ENCODE results near the gene A3GALT2.
"Not testable (repeated sequence)": the region's sequence is repeated elsewhere in the genome, so short reads cannot be mapped to it uniquely, and the experiment has no call there.

Gene A3GALT2

DNA sequence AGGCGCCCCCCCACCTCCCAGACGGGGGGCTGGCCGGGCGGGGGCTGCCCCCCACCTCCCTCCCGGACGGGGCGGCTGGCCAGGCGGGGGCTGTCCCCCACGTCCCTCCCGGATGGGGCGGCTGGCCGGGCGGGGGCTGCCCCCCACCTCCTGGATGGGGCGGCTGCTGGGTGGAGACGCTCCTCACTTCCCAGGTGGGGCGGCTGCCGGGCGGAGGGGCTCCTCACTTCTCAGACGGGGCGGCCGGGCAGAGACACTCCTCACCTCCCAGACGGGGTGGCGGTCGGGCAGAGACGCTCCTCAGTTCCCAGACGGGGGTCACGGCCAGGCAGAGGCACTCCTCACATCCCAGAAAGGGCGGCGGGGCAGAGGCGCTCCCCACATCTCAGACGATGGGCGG lies 11.5 kb downstream of the A3GALT2 start:
- DNase-seq, result not testable (repeated sequence)

DNA sequence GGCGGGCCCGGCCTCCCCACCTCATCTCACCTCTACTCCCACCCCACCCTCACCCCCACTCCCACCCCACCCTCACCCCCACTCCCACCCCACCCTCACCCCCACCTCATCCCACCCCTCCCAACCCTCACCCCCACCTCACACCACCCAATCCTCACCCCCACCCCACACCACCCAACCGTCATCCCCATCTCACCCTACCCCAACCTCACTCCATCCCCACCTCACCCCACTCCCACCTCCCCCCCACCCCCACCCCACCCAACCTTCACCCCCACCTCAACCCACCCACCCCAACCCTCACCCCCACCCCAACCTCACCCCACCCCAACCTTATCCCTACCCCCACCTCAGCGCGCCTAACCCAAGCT lies 13.4 kb downstream of the A3GALT2 start:
- DNase-seq, result no peak

DNA sequence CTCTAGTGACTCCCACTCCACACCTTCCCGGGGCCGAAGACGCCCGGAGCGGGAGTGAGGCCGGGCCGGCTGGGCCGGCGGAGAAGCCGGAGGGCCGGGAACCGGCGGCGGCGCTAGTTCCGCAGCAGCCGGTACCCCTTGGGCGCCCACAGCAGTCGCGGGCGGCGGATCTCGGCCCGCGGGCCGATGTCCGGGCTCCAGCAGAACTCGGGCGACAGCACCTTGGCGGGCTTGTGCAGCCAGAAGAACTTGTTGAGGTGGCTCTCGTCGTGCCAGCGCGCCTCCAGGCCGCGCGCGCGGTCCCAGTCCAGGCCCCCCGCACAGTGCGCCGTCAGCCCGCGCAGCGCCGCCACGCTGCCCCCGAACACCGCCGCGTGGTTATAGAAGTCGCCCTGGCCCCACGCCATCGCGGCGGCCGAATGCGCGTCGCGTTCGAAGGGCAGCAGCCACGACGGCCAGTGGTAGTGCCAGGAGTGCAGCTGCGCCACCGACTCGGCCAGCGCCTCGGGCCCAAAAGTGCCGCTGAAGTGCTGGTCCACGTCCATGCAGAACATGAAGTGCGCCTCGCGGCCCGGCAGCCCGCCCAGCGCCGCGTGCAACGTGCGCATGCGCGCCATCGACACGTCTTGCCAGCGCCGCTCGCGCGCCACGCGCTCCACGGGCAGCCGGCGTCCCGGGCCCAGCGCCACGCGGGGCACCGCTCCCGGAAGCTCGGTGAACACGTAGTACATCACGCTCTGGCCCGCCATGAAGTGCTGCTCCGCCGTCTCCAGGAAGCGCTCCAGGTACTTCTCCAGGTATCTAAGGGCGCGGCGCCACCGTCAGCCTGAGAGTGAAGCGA lies 14.0 kb downstream of the A3GALT2 start:
- DNase-seq, result peak in 1 of 4 experiments; percentile 6

DNA sequence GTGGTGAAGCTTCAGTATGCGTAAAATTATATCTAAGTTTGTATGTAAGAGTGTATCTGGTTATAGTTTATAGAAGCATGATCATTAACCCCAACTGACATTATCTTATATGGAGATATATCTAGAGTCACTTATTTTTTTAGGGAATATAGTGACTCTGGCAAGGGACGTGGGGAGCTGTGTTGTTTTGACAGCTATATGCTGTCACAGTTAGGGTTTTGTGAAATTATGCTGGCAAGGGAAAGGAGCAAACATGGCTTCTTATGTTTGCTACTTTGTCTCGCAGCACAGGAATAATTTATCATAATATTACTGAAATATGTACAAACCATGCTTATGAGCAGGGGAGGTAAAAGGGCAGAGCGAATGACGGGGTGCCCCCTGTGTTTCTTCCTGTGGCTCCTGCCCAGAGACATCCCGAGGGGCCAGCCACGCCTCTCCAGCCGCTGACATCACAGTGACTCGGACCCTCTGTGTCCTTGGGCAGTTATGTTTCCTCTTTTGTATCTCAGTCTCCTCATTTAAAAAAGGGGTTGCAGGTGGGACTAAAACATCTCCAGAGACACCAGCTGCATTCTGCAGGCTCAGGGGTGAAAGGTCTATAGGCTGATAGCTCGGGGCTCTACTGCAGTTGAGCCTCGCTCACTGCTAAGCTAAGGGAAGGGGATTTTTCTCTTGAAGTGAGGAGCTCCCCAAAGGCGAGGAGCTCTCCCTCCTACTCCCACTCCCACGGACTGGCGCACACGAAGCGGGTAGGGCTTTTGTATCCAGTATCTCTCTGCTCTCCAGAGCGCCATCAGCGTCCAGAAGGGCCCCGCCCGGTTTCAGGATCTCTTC lies 14.9 kb downstream of the A3GALT2 start:
- DNase-seq, result no peak

DNA sequence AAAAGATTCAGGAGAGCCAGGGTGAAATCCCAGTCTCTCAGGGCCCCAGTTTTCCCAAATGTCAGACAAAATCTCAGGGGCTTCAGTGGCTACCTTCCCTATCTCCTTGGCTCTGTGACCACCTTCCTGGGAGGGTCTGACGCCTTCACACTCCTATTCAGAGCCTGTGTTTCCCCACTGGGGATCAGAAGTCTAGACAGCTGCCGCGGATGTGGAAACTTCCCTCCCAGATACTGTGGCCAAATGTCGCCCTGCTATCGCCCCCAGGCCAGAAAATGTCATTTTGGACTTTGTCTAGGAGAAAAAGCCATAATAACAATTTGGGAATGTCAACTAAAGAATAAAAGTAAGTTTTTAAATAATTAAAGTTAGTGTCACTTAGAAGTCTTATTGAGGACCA lies 15.9 kb downstream of the A3GALT2 start:
- DNase-seq, result no peak

DNA sequence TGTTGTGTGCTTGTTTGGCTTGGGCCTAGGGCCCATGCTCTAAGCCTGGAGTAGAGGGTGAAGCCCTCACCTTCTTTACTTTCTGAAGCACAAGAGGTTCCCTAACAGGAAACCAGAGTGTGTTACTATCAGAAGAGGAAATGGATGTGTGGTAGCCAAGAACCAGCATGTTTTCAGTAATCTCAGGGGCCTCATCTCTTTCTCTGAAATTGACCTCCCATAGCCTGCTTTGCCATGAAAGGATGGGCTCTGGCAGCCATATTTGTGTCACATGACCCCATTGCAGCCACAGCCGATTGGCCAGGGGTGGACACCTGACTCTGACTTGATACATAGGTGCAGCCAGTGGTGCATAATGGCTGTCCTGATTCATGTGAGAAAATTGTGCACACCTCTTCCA lies 18.6 kb downstream of the A3GALT2 start:
- no peak for DNase-seq

DNA sequence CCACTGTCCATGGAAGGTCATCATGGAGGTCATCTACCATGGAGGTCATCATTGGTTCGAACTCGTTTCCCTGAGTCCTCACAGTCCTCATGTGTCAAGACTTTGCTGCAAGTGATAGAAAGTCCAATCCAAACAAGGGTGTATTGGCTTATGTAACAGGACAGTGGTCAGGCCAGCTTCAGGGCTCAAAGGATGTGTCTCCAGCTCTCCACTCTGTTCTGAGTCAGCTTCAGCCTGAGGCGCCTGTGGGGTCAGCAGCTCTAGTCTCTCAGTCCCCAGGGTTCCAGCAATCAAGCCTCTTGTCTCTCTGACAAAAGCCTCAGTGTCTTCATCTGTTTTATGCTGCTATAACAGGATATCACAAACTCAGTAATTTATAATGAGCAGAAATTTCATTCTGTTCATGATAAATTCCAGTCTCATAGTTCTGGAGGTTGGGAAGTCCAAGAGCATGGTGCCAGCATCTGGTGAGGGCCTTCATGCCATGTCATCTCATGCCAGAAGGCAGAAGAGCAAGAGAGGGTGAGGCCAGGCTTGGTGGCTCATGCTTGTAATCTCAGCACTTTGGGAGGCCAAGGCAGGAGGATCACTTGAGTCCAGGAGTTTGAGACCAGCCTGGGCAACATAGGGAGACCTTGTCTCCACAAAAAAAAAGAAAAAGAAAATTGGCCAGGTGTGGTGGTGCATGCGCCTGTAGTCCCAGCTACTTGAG lies 19.5 kb downstream of the A3GALT2 start:
- DNase-seq, result no peak

DNA sequence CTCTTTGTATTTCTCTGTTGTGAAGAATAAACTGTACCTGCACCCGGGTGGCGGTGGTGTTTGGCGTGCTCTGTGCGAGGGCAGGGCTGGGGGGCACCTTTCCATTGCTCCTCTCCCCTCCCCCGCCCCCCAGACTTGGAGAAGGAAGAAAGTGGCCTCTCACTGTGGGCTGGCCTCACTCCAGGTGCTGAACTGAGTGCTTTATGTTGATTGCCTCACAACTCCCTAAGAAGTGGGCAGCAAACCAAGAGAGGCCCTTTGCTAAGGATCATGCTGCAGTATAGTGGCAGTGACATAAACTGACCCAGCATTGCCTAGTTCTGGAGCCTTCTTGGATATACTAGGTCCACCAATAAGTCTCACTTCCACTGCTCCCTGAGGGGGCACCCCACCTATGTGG lies 20.2 kb downstream of the A3GALT2 start:
- no peak for DNase-seq

DNA sequence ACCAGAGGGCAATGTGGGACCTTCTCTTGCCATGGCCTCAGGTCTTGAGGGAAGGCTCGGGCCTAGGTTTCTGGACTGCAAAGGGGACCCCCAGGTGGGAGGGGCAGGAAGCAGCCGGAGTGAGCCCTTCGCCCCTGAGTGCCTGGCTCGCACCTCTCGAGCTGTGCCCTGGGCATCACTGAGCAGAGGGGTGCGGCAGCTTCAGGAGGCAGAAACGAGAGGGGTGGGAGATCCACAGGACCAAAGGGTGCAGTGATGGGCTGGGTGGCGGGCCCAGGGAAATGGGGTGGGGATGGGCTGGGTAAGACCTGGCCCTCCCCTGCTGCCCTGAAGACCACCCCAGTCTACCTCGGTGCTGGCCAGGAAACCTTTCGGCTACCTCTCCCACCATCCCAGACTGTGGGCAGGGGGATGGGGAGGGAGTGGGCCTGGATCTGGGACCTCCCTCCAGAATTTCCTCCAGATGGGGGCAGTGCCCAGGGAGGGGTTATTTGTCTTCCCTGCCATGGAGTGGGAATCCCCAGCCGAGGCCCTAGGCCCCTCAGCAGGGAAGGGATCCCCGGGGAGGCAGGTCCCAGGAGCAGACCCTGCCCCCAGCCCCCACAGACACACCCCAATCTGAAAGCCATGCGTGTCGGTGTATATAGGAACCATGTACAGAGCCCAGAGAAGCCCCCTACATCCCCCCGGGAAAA lies 21.3 kb downstream of the A3GALT2 start:
- DNase-seq, result no peak

DNA sequence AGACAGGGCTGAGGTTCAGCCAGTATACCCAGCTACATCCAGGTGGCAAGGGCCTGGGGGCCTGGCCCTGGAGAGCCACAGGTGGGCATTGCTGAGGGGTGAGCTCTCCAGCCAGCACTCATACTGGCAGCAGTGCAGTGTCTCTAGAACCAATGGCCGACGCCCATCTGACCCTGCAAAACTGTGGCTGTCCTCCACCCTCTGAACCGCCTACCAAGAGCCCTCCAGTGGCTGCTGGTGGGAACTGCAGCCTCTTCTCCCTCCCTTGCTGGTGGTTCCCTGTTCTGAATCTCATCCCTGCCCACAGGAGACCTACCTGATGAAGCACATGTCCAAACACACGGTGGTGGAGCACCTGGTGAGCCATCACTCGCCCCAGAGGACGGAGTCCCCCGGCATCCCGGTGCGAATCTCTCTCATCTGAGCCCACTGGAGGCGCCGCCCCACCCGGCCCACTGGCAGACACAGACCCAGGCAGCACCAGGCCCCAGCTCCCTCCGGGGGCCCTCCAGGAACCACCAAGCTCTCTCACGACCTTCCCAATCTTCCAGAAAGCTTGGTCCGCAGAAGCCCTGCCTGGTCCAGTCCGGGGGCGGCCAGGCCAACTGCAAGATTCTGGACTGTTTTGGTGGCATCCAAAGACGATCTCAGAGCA lies 22.1 kb downstream of the A3GALT2 start:
- peak; percentile 12 to 43 (median 24) for DNase-seq

DNA sequence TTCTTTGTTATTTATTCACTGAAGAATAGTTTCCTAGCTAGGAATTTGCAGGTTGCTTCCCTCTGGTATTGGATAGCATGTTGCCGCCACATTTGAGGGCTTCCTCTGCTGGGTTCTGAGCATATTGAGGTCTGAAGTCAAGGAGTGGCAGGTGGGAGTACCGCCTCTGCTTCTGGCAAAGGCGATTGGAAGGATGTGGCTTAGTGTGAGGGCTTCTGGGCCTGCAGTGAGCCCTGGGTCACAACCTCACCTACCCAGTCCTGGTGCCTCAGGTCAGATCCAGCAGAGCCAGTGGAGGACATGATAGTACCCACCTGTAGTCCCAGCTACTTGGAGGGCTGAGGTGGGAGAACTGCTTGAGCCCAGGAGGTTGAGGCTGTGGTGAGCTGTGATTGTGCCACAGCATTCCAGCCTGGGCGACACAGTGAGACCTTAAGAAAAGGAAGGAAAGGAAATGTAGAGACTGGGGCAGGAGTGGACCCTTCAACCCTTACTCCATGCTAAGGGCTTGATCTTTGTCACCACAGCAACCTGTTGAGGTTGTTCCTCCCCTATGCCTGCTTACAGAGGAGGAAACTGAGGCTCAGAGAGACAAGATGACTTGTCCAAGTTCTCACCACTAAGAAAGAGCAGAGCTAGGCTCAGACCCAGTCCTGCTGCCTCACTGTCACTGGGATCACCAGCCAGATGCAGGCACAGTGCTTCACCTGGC lies 22.8 kb downstream of the A3GALT2 start:
- DNase-seq, result no peak

DNA sequence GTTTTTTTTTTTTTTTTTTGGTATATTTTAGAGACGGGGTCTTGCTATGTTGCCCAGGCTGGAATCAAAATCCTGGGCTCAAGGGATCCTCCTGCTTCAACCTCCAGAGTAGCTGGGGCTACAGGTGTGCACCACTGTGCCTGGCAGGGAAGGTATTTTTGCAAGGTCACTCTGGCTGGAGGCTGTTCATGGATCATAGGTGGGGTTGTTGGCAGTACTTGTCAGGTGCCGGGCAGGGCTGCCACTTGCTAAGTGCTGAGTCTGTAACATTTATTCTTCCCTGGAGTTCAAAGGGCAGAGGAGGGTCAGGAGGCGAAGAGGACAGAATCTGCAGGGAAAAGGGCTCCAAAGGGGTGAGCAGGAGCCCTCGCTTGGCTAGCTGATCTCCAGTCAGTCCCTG lies 24.1 kb downstream of the A3GALT2 start:
- no peak for DNase-seq

DNA sequence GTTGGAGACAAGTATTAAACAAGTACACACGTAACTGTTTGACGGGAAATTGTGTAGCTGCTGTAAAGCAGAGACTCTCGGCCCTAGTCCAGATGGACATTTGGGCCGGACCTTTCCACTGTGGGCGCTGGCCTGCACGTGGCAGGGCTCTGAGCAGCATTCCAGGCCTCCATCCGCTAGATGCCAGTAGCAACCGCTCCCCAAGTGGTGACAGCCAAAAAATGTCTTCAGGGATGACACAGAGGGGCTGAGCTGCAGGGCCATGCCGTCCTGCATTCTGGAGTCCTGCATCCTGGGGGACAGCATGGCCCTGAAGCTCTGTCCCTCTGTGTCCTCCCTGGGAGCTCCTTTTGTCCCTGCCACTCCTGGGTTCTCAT lies 24.8 kb downstream of the A3GALT2 start:
- DNase-seq, result no peak

DNA sequence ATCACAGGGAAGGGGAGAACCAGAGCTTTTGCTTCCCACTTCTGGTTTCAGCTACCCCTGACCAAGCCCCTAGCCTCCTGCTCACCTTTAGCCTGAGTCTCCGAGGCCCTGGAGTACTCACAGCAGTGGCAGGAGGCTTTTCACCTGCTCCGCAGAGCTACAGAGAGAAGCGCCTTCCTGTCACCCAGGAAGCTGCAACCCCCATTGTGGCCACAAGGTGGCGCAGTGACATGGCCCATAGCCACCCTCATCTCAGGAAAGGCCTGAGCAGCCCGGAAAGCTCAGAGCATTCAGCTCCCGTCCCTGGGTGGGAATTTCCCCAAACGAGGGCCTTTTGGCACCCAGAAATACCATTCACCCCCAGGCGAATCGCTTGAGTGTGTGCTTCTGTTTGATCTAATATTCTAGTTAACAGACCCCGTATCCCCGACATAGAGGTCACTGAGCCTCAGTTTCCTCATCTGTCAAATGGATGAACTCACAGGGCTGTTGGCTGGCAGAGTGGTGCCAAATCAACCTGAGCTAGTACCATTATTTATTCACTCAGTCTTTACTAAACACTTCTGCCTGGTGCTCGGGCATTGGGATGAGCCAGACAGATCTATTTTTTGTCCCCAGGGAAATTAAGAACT lies 25.3 kb downstream of the A3GALT2 start:
- peak; percentile 75 to 89 (median 85) for DNase-seq

DNA sequence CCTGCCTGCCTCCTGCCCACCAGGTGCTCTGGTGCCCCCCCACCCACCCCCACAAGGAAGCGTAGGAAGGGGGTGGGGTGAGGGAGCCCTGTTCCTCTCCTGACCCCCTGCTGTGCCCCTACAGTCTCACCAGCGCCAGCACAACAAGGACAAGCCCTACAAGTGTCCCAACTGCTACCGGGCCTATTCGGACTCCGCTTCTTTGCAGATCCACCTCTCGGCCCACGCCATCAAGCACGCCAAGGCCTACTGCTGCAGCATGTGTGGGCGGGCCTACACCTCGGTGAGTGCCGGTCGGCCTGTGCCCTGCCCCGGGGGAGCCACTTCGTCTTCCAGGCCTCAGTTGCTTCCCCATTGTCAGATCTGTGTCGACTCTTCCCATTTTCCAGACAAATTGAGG lies 25.9 kb downstream of the A3GALT2 start:
- DNase-seq, result no peak

DNA sequence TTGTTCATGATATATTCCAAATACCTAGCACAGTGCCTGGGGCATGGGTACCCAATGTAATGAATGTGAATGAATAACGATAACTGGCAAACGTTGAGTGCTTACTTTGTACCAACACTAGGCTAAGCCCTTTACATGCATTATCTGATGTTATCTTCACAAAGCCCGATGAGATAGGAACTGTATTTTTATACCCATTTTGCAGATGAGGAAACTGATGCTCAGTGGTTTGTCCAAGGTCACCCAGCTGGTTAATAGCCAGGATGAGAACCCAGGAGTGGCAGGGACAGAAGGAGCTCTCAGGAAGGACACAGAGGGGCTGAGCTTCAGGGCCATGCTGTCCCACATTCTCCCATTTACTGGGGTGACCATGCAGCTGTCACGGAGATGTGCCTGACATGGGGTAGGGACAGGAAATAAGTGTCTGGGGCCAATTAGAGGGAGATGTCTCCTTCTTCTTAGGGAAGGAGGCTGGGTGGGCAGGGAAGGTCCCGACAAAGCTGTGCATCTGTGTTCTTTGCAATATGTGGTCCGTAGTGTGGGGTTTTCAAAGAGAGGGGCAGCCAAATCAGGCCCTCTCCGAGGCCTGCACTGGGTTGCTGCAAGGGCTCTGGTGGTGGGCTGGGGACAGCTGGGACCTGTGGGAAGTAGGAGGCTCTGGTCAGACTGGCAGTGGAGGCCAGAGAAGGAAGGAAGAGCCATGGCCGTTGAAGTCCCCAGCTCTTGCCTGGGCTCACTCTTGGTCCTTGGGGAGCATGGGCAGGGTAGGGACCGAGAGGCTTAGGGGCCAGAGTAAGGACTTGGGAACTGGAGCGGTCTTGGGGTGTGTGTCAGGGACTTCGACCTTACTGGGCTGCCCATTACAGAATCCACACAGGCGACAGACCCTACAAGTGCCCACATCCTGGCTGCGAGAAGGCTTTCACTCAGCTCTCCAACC lies 26.6 kb downstream of the A3GALT2 start:
- no peak for DNase-seq

DNA sequence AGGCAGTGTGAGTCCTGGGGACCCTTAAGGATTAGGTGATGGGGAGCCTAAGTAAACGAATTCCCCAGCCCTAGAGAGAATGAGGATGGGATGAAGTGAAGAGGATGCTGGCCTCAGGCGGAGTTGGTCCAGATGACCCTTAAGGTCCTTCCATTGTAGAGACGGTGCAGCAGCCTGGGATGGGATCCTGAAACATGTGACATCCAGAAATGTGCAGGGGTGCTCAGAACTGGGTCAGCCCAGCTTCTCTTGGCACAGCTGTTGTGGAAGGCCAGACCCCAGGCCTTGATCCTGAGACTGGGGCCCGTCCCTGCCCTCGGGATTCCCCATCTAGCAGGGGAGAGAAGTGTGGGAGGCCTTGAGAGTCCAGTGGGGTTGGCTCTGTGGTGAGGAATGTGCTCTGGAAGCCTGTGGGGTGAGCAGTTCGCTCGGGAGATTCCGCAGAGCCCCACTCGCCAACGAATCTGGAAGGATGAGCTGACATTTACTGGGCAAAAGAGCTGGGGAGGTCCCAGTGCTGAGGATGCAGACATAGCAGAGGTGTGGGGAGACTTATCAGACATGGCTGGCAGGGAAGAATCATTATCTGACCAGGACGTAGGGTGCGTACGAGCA lies 28.1 kb downstream of the A3GALT2 start:
- DNase-seq, result no peak

DNA sequence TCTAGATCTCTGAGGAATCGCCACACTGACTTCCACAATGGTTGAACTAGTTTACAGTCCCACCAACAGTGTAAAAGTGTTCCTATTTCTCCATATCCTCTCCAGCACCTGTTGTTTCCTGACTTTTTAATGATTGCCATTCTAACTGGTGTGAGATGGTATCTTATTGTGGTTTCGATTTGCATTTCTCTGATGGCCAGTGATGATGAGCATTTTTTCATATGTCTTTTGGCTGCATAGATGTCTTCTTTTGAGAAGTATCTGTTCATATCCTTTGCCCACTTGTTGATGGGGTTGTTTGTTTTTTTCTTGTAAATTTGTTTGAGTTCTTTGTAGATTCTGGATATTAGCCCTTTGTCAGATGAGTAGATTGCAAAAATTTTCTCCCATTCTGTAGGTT lies 30.3 kb downstream of the A3GALT2 start:
- DNase-seq, result not testable (repeated sequence)

DNA sequence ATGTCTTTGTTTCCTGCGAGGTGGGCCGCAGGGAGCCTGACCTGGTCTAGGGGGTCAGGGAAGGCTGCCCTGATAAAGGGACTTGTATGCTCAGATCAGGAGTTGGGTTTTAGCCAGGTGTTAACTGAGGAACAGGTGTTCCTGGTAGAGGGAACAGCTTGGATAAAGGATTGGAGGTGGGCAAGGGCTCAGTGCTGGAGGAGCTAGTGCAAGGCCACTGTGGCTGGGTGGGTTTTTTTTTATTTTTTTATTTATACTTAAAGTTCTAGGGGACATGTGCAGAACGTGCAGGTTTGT lies 31.1 kb downstream of the A3GALT2 start:
- DNase-seq, result no peak
